Gastroesophageal sphincter (tissue), 3 donors: ENCODE results near the gene RERG.

Experiments
- CTCF ChIP-seq, 4 experiments: fragments of 200-600 bp in 2 of 4; fragments of 450-650 bp in 2 of 4; sonication (generic) in 1 of 4; IDR thresholded peaks; one replicate each; pipeline ENCODE4 v1.5.1; 2017 to 2019; ENCODE audit warnings: antibody characterized with exemption in 4 of 4, mild to moderate bottlenecking in 2 of 4, moderate library complexity in 2 of 4
- EP300 ChIP-seq: sonication (generic); formaldehyde crosslinking; IDR thresholded peaks from one replicate; pipeline ENCODE4 v1.6.1; 2017; ENCODE audit warnings: antibody characterized with exemption, mild to moderate bottlenecking
- POLR2A ChIP-seq, 2 donors: fragments of 450-650 bp; IDR thresholded peaks; one replicate each; pipeline ENCODE4 v1.6.1; 2017; ENCODE audit warnings: antibody characterized with exemption in 2 of 2, mild to moderate bottlenecking in 2 of 2, moderate library complexity in 1 of 2

GRCh38 chr12:15173142-15173541 is 48.1 kb downstream of the RERG start:
- TF ChIP-seq EP300 = no peak
- no peak for TF ChIP-seq CTCF (IDR thresholded peaks at IDR 0.05)
- no peak for TF ChIP-seq POLR2A (IDR thresholded peaks at IDR 0.05)
